Activated CD4-positive, alpha-beta memory T cell treated with anti-CD3 and anti-CD28 coated beads, Interleukin-2, amount 10 ng/mL, durations not matched to agents 7 days and 5 days (primary cell): ENCODE results near the gene RABGGTB. TPM values are rescaled to one million over a fixed set of nuclear protein-coding genes. Genes with fewer than 3 reads are reported as not detected.
"Not testable (repeated sequence)": the region's sequence is repeated elsewhere in the genome, so short reads cannot be mapped to it uniquely, and the experiment has no call there.

Experiments
- CTCF ChIA-PET: fragments of 350-600 bp; sonication (Branson Sonifier 250); formaldehyde crosslinking; loops from one replicate; lab custom pipeline; 2021; ENCODE audit warnings: antibody characterized with exemption, inconsistent platforms; lab: Charles Lee
- POLR2A ChIA-PET: fragments of 350-600 bp; sonication (Branson Sonifier 250); formaldehyde crosslinking; loops from one replicate; lab custom pipeline; 2021; ENCODE audit warnings: antibody characterized with exemption; lab: Charles Lee
- DNase-seq: peaks from one replicate; pipeline ENCODE4 v3.0.0-alpha.2; 2020
- H3K27ac Mint-ChIP-seq: one replicate; pipeline ENCODE4 v1.8.0; 2021; ENCODE audit warnings: mild to moderate bottlenecking, mixed read lengths
- H3K27me3 Mint-ChIP-seq: one replicate; pipeline ENCODE4 v1.8.0; 2021; ENCODE audit warnings: mixed read lengths
- H3K36me3 Mint-ChIP-seq: one replicate; pipeline ENCODE4 v1.8.0; 2021; ENCODE audit warnings: low read depth, mixed read lengths
- H3K4me1 Mint-ChIP-seq: one replicate; pipeline ENCODE4 v1.8.0; 2021; ENCODE audit warnings: mixed read lengths
- H3K4me3 Mint-ChIP-seq: one replicate; pipeline ENCODE4 v1.8.0; 2021; ENCODE audit warnings: mild to moderate bottlenecking, mixed read lengths
- H3K9me3 Mint-ChIP-seq: one replicate; pipeline ENCODE4 v1.8.0; 2021; ENCODE audit warnings: mixed read lengths
- total RNA-seq, 2 experiments: library from RNA; stranded (reverse); gene quantifications; one replicate each; pipeline ENCODE4 v1.2.3, GENCODE V29; 2021

The RABGGTB gene
- total RNA-seq, 2 experiments from 2014 or later, result 80.6 to 82.7 TPM

GRCh38 chr1:75797606-75798216, 11.7 kb downstream of the RABGGTB start:
- DNase-seq, result no peak
- ChIA-PET POLR2A (interaction anchor here (3.9 kb wide), 1 partner anchor 11 kb away, joined by 30 read pairs; the partner anchor contains the start of gene RABGGTB), CTCF (no interaction called here)
- H3K27me3 Mint-ChIP-seq, result no peaks in the 10 kb centered on the region
- no peaks in the 10 kb centered on the region for H3K9me3 Mint-ChIP-seq
- no peak overlapping the region for H3K4me3 Mint-ChIP-seq
- peaks cover 9% of the 10 kb centered on the region for H3K4me1 Mint-ChIP-seq
- H3K36me3 Mint-ChIP-seq, result peaks cover 53% of the 10 kb centered on the region
- no peak overlapping the region for H3K27ac Mint-ChIP-seq

DNA sequence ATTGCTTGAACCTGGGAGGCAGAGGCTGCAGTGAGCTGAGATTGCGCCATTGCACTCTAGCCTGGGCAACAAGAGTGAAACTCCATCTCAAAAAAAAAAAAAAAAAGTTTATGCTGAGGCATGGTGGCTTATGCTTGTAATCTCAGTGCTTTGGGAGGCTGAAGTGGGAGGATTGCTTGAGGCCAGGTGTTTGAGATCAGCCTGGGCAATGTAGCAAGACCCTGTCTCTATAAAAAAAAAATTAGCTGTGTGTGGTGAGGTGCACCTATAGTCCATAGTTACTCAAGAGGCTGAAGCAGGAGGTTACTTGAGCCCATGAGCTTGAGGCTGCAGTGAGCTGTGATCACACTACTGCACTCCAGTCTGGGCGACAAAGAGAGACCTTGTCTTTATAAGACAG, 15.4 kb downstream of the RABGGTB start:
- H3K9me3 Mint-ChIP-seq, H3K4me3 Mint-ChIP-seq, H3K27me3 Mint-ChIP-seq, CTCF ChIA-PET, DNase-seq, H3K4me1 Mint-ChIP-seq, H3K27ac Mint-ChIP-seq: not testable (repeated sequence)
- POLR2A ChIA-PET, result interaction anchor here (1.0 kb wide), 1 partner anchor 15 kb away, joined by 8 read pairs; the partner anchor contains the start of gene RABGGTB
- peaks cover 24% of the 10 kb centered on the region for H3K36me3 Mint-ChIP-seq

DNA sequence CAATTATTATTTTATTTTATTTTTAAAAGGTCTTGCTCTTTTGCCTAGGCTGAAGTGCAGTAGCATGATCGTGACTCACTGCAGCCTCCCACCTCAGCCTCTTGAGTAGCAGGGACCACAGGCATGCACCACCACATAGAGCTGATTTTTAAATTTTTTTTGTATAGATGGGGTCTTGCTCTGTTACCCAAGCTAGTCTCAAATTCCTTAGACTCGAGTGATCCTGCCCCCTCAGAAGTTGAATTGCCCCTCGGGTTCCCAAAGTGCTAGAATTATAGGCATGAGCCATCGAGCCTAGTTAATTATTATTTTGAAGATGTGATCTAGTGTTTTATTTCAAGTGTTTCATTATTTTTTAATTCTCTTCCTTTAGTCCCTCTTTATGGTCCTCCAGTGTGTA, 22.9 kb downstream of the RABGGTB start:
- CTCF ChIA-PET, result no interaction called here
- H3K27me3 Mint-ChIP-seq, result no peaks in the 10 kb centered on the region
- no peak overlapping the region for H3K4me3 Mint-ChIP-seq
- H3K36me3 Mint-ChIP-seq, result no peaks in the 10 kb centered on the region
- H3K4me1 Mint-ChIP-seq, result no peaks in the 10 kb centered on the region
- POLR2A ChIA-PET, result no interaction called here
- DNase-seq, result no peak
- no peak overlapping the region for H3K27ac Mint-ChIP-seq
- no peaks in the 10 kb centered on the region for H3K9me3 Mint-ChIP-seq

- POLR2A ChIA-PET, H3K9me3 Mint-ChIP-seq, H3K4me3 Mint-ChIP-seq, H3K4me1 Mint-ChIP-seq, H3K27me3 Mint-ChIP-seq, H3K27ac Mint-ChIP-seq, DNase-seq, CTCF ChIA-PET, H3K36me3 Mint-ChIP-seq: not testable (repeated sequence)
These were observed 24.1 kb downstream of the RABGGTB start for GRCh38 chr1:75810113-75810512.

- no peak overlapping the region for H3K27ac Mint-ChIP-seq
- no peak for DNase-seq
- H3K9me3 Mint-ChIP-seq, result no peaks in the 10 kb centered on the region
- no peaks in the 10 kb centered on the region for H3K36me3 Mint-ChIP-seq
- no peaks in the 10 kb centered on the region for H3K27me3 Mint-ChIP-seq
- POLR2A ChIA-PET, result no interaction called here
- H3K4me1 Mint-ChIP-seq, result no peaks in the 10 kb centered on the region
- CTCF ChIA-PET, result no interaction called here
- H3K4me3 Mint-ChIP-seq, result no peak overlapping the region
These were observed 25.3 kb downstream of the RABGGTB start for GRCh38 chr1:75811211-75811981.

GRCh38 chr1:75812065-75812464, 26.0 kb downstream of the RABGGTB start:
- POLR2A ChIA-PET, result no interaction called here
- no peaks in the 10 kb centered on the region for H3K4me1 Mint-ChIP-seq
- H3K9me3 Mint-ChIP-seq, result no peaks in the 10 kb centered on the region
- no peak overlapping the region for H3K27ac Mint-ChIP-seq
- CTCF ChIA-PET, result no interaction called here
- no peak overlapping the region for H3K4me3 Mint-ChIP-seq
- no peak for DNase-seq
- no peaks in the 10 kb centered on the region for H3K27me3 Mint-ChIP-seq
- no peaks in the 10 kb centered on the region for H3K36me3 Mint-ChIP-seq

- H3K9me3 Mint-ChIP-seq, CTCF ChIA-PET, H3K27me3 Mint-ChIP-seq, H3K36me3 Mint-ChIP-seq, H3K27ac Mint-ChIP-seq, DNase-seq, H3K4me3 Mint-ChIP-seq, H3K4me1 Mint-ChIP-seq, POLR2A ChIA-PET: not testable (repeated sequence)
These were observed 37.5 kb downstream of the RABGGTB start for GRCh38 chr1:75823596-75823995.

DNA sequence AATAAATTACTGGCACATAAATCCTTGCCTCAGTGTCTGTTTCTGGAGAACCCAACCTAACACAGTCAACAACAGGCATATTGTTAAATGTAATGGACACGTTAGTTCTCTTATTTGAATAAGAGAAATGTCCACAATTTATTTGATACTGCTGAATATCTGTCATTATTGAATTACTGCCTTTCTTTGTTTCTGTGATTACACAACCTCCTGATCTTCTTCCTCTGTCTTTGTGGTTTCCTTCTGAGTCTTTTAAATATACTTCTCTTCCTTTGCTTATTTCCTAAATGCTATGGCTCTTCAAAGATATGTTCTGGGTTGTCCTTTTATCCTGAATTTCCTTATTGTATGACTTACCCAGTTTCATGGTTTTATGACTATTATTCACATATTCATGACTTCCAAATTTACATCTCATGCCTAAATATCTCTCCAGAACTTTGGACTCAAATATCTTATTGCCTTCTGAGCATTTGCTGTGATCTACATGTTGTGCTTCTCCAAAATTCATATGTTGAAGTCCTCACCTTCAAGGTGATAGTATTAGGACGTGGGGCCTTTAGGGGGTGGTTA, 50.6 kb downstream of the RABGGTB start:
- POLR2A ChIA-PET, result no interaction called here
- CTCF ChIA-PET, result no interaction called here
- Mint-ChIP-seq H3K36me3 (no peaks in the 10 kb centered on the region), H3K4me1 (no peaks in the 10 kb centered on the region), H3K9me3 (peaks cover 9% of the 10 kb centered on the region), H3K27me3 (peaks cover 3% of the 10 kb centered on the region), H3K27ac (no peak overlapping the region), H3K4me3 (no peak overlapping the region)
- DNase-seq, result no peak

- Mint-ChIP-seq H3K27me3 (peaks cover 2% of the 10 kb centered on the region), H3K4me1 (no peaks in the 10 kb centered on the region)
These were observed 52.0 kb downstream of the RABGGTB start for GRCh38 chr1:75838079-75838478.

GRCh38 chr1:75841421-75841820, 55.4 kb downstream of the RABGGTB start:
- no peak for DNase-seq
- H3K36me3 Mint-ChIP-seq, result no peaks in the 10 kb centered on the region
- H3K27ac Mint-ChIP-seq, result no peak overlapping the region
- POLR2A ChIA-PET, result no interaction called here
- CTCF ChIA-PET, result no interaction called here
- H3K27me3 Mint-ChIP-seq, result peaks cover 2% of the 10 kb centered on the region
- H3K4me1 Mint-ChIP-seq, result no peaks in the 10 kb centered on the region
- H3K4me3 Mint-ChIP-seq, result no peak overlapping the region
- peaks cover 4% of the 10 kb centered on the region for H3K9me3 Mint-ChIP-seq

More at GRCh38 chr1:75838079-75838478, 52.0 kb downstream of the RABGGTB start:
- H3K27ac Mint-ChIP-seq, result no peak overlapping the region
- CTCF ChIA-PET, result no interaction called here
- POLR2A ChIA-PET, result no interaction called here
- DNase-seq, result no peak
- no peaks in the 10 kb centered on the region for H3K36me3 Mint-ChIP-seq
- peaks cover 9% of the 10 kb centered on the region for H3K9me3 Mint-ChIP-seq
- H3K4me3 Mint-ChIP-seq, result no peak overlapping the region

Other genes starting within 250 kb of the RABGGTB start
- 1 to 10 TPM in 1 of 2 experiments, under 1 TPM in 1; 0.98 to 1.1 TPM for gene SLC44A5, start 175.1 kb upstream of the RABGGTB start, total RNA-seq
- gene ACADM, start 61.5 kb upstream of the RABGGTB start, total RNA-seq, result 10 to 100 TPM; 43.4 to 46.4 TPM
- gene MSH4, start 10.6 kb downstream of the RABGGTB start, total RNA-seq, result under 1 TPM; 0.20 to 0.25 TPM
- gene ASB17, start 146.1 kb downstream of the RABGGTB start, total RNA-seq, result not detected